Measurements from ENCODE around the gene CNTN3.

DNA sequence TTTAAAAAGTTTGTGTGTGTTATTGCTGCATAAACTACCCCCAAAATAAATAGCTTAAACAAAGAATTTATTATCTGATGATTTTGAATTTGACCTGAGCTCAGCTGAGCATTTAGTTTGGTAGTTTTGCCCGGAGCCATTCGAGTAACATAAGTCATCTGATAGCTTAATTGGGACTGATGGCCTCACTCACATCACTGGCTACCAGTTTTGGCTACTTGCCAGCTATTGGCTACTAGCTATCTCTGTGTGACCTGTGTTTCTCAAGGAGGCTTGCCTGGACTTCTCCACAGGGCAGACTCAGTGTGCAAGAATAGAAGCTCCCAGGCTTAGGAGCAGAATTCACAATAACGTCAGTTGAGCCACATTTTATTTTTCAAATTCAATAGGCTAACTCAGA, 9.0 kb downstream of the CNTN3 start:
- no peak for TF ChIP-seq POLR2A (IDR thresholded peaks at IDR 0.05)
- TF ChIP-seq, protein P1, sequence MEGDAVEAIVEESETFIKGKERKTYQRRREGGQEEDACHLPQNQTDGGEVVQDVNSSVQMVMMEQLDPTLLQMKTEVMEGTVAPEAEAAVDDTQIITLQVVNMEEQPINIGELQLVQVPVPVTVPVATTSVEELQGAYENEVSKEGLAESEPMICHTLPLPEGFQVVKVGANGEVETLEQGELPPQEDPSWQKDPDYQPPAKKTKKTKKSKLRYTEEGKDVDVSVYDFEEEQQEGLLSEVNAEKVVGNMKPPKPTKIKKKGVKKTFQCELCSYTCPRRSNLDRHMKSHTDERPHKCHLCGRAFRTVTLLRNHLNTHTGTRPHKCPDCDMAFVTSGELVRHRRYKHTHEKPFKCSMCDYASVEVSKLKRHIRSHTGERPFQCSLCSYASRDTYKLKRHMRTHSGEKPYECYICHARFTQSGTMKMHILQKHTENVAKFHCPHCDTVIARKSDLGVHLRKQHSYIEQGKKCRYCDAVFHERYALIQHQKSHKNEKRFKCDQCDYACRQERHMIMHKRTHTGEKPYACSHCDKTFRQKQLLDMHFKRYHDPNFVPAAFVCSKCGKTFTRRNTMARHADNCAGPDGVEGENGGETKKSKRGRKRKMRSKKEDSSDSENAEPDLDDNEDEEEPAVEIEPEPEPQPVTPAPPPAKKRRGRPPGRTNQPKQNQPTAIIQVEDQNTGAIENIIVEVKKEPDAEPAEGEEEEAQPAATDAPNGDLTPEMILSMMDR (IDR thresholded peaks at IDR 0.05) = no peak

Measured in esophagus squamous epithelium (tissue), 4 donors.